H9 (cell line): Measurements from ENCODE around the gene VAPA. TPM values are rescaled to one million over a fixed set of nuclear protein-coding genes. Genes with fewer than 3 reads are reported as not detected.

Source experiments
- DNase-seq: peaks from one replicate; pipeline ENCODE4 v3.0.0-alpha.2; 2017
- H2AFZ ChIP-seq: one replicate; pipeline ENCODE4 v1.6.1; 2013; ENCODE audit warnings: mild to moderate bottlenecking, low read length, control low read depth, moderate library complexity
- H2AK5ac ChIP-seq: 2 replicates; pipeline ENCODE4 v1.6.1; 2013; ENCODE audit warnings: low read length, control low read depth, mixed read lengths; ENCODE audit not compliant: insufficient read length
- H2BK120ac ChIP-seq: one replicate; pipeline ENCODE4 v1.6.1; 2013; ENCODE audit warnings: low read depth, mild to moderate bottlenecking, low read length, control low read depth, inconsistent platforms; ENCODE audit not compliant: poor library complexity, severe bottlenecking
- H2BK12ac ChIP-seq: 2 replicates; pipeline ENCODE4 v1.6.1; 2013; ENCODE audit warnings: low read length, control low read depth, mixed read lengths, low read depth; ENCODE audit not compliant: insufficient read length
- H2BK15ac ChIP-seq: 2 replicates; pipeline ENCODE4 v1.6.1; 2013; ENCODE audit warnings: low read depth, low read length, control low read depth
- H2BK20ac ChIP-seq: one replicate; pipeline ENCODE4 v1.6.1; 2013; ENCODE audit warnings: low read depth, mild to moderate bottlenecking, low read length, control low read depth, inconsistent platforms; ENCODE audit not compliant: poor library complexity, severe bottlenecking
- H2BK5ac ChIP-seq: 2 replicates; pipeline ENCODE4 v1.6.1; 2013; ENCODE audit warnings: low read length, control low read depth, mixed read lengths; ENCODE audit not compliant: insufficient read length
- H3K14ac ChIP-seq: 2 replicates; pipeline ENCODE4 v1.6.1; 2013; ENCODE audit warnings: low read length, control low read depth; ENCODE audit not compliant: insufficient read depth
- H3K18ac ChIP-seq: 2 replicates; pipeline ENCODE4 v1.6.1; 2013; ENCODE audit warnings: low read depth, mild to moderate bottlenecking, mixed read lengths, low read length, control low read depth; ENCODE audit not compliant: insufficient read length
- H3K23ac ChIP-seq: 2 replicates; pipeline ENCODE4 v1.6.1; 2013; ENCODE audit warnings: low read length, control low read depth, mixed read lengths, low read depth; ENCODE audit not compliant: insufficient read length
- H3K23me2 ChIP-seq: 2 replicates; pipeline ENCODE4 v1.6.1; 2013; ENCODE audit warnings: low read depth, mild to moderate bottlenecking, mixed read lengths, low read length, control low read depth; ENCODE audit not compliant: insufficient read length, poor library complexity, severe bottlenecking
- H3K27ac ChIP-seq: 2 replicates; pipeline ENCODE4 v1.5.1; 2013; ENCODE audit warnings: low read length, control low read depth, mixed read lengths, low read depth; ENCODE audit not compliant: insufficient read length
- H3K27me3 ChIP-seq: 2 replicates; pipeline ENCODE4 v1.6.1; 2013; ENCODE audit warnings: low read length, control low read depth, inconsistent platforms; ENCODE audit not compliant: insufficient read depth
- H3K4ac ChIP-seq: 2 replicates; pipeline ENCODE4 v1.6.1; 2013; ENCODE audit warnings: low read depth, mild to moderate bottlenecking, control low read depth, inconsistent platforms, low read length, moderate library complexity
- H3K4me1 ChIP-seq: 2 replicates; pipeline ENCODE4 v1.6.1; 2013; ENCODE audit warnings: low read length, control low read depth, inconsistent platforms; ENCODE audit not compliant: insufficient read depth
- H3K4me2 ChIP-seq: 2 replicates; pipeline ENCODE4 v1.6.1; 2013; ENCODE audit warnings: low read length, control low read depth, mixed read lengths; ENCODE audit not compliant: insufficient read length, insufficient read depth
- H3K56ac ChIP-seq: 2 replicates; pipeline ENCODE4 v1.6.1; 2013; ENCODE audit warnings: low read depth, mild to moderate bottlenecking, mixed read lengths, low read length, control low read depth; ENCODE audit not compliant: insufficient read length
- H3K79me1 ChIP-seq: 2 replicates; pipeline ENCODE4 v1.6.1; 2013; ENCODE audit warnings: low read depth, mild to moderate bottlenecking, moderate library complexity, low read length, control low read depth, inconsistent platforms; ENCODE audit not compliant: insufficient read depth, poor library complexity, severe bottlenecking
- H3K79me2 ChIP-seq: 2 replicates; pipeline ENCODE4 v1.6.1; 2013; ENCODE audit warnings: low read length, control low read depth, inconsistent platforms; ENCODE audit not compliant: insufficient read depth
- H3K9ac ChIP-seq: 2 replicates; pipeline ENCODE4 v1.6.1; 2013; ENCODE audit warnings: low read length, control low read depth, mixed read lengths; ENCODE audit not compliant: insufficient read length; ENCODE audit errors: extremely low read depth
- H3K9me3 ChIP-seq: one replicate; pipeline ENCODE4 v1.6.1; 2013; ENCODE audit warnings: low read depth, low read length, inconsistent platforms; ENCODE audit not compliant: control insufficient read depth
- H3T11ph ChIP-seq: one replicate; pipeline ENCODE4 v1.6.1; 2013; ENCODE audit warnings: mild to moderate bottlenecking, low read length, control low read depth, inconsistent platforms
- H4K20me1 ChIP-seq: one replicate; pipeline ENCODE4 v1.6.1; 2013; ENCODE audit not compliant: control insufficient read depth, insufficient read length, insufficient read depth
- H4K5ac ChIP-seq: 2 replicates; pipeline ENCODE4 v1.6.1; 2013; ENCODE audit warnings: low read depth, mild to moderate bottlenecking, mixed read lengths, low read length, control low read depth; ENCODE audit not compliant: insufficient read length
- H4K8ac ChIP-seq: replicated peaks from 2 replicates; pipeline ENCODE4 v1.6.1; 2013; ENCODE audit warnings: low read length, control low read depth, mixed read lengths, low read depth; ENCODE audit not compliant: insufficient read length
- H4K91ac ChIP-seq: 2 replicates; pipeline ENCODE4 v1.6.1; 2013; ENCODE audit warnings: low read depth, mild to moderate bottlenecking, moderate library complexity, mixed read lengths, low read length, control low read depth; ENCODE audit not compliant: insufficient read length
- H3K27ac Mint-ChIP-seq, 3 experiments: 2 replicates in 2 of 3; 3 replicates in 1 of 3; pipeline ENCODE4 v1.8.0; 2020 to 2021; ENCODE audit warnings: mixed read lengths in 3 of 3, mild to moderate bottlenecking in 1 of 3, moderate library complexity in 1 of 3
- H3K27me3 Mint-ChIP-seq: 2 replicates; pipeline ENCODE4 v1.8.0; 2021; ENCODE audit warnings: low read depth, mild to moderate bottlenecking, moderate library complexity, mixed read lengths
- H3K36me3 Mint-ChIP-seq, 3 experiments: 2 replicates in 2 of 3; 3 replicates in 1 of 3; pipeline ENCODE4 v1.8.0; 2020 to 2021; ENCODE audit warnings: low read depth in 3 of 3, mixed read lengths in 3 of 3; ENCODE audit not compliant: insufficient read depth in 1 of 3
- H3K4me1 Mint-ChIP-seq, 2 experiments: 2 replicates each; pipeline ENCODE4 v1.8.0; 2020; ENCODE audit warnings: mixed read lengths in 2 of 2
- H3K4me3 Mint-ChIP-seq, 2 experiments: 2 replicates in 1 of 2; 3 replicates in 1 of 2; pipeline ENCODE4 v1.8.0; 2020 to 2021; ENCODE audit warnings: mild to moderate bottlenecking in 2 of 2, mixed read lengths in 2 of 2, moderate library complexity in 1 of 2
- H3K9me3 Mint-ChIP-seq, 2 experiments: 2 replicates in 1 of 2; 3 replicates in 1 of 2; pipeline ENCODE4 v1.8.0; 2020; ENCODE audit warnings: mild to moderate bottlenecking in 2 of 2, mixed read lengths in 2 of 2, moderate library complexity in 1 of 2
- WGBS: extraction: QIAGEN DNeasy Blood & Tissue Kit; methylation state at CpG from one replicate; pipeline ENCODE4 v1.1.7; 2013; ENCODE audit warnings: missing lambda C conversion rate, low lambda C conversion rate, mixed read lengths; ENCODE audit not compliant: insufficient read length; ENCODE audit errors: extremely low coverage; 5-methylcytosine and 5-hydroxymethylcytosine counted together
- total RNA-seq: library from RNA; stranded (reverse); gene quantifications from 2 replicates; pipeline ENCODE4 v1.2.1, GENCODE V29; 2021
- TF ChIP-seq, protein P1 (sequence below): fragments of 200-600 bp; sonication (generic); conservative IDR thresholded peaks from 3 replicates; pipeline ENCODE4 v1.8.0; 2021; ENCODE audit warnings: antibody characterized with exemption, mild to moderate bottlenecking

VAPA gene
- total RNA-seq, 1 experiment from 2014 or later = 141 TPM

- Histone ChIP-seq H2BK120ac (no peak overlapping the region), H3K4me1 (no peaks in the 10 kb centered on the region), H3K79me2 (no peaks in the 10 kb centered on the region), H3K79me1 (no peaks in the 10 kb centered on the region), H3K23ac (no peak overlapping the region), H4K5ac (no peak overlapping the region), H2BK15ac (no peak overlapping the region), H3K4ac (no peak overlapping the region), H2BK5ac (no peak overlapping the region), H3K4me2 (no peak overlapping the region), H3K27me3 (no peaks in the 10 kb centered on the region), H3T11ph (no peak overlapping the region), H4K8ac (no peak overlapping the region), H2BK12ac (no peak overlapping the region), H3K18ac (no peak overlapping the region), H3K14ac (no peak overlapping the region), H3K9ac (no peak overlapping the region), H2AFZ (no peak overlapping the region), H3K23me2 (no peaks in the 10 kb centered on the region), H3K27ac (no peak overlapping the region), H3K56ac (no peak overlapping the region), H2BK20ac (no peak overlapping the region), H3K9me3 (no peaks in the 10 kb centered on the region), H4K91ac (no peak overlapping the region), H4K20me1 (no peaks in the 10 kb centered on the region), H2AK5ac (no peak overlapping the region)
- Mint-ChIP-seq H3K4me3 (no peak overlapping the region), H3K4me1 (peaks cover 2% of the 10 kb centered on the region in 2 experiments; a peak in 3 of 4 replicates), H3K27ac (peak overlapping the region in 2 of 3 experiments; percentile 9 to 78; a peak in 4 of 7 replicates), H3K36me3 (peaks cover 18 to 49% (median 48%) of the 10 kb centered on the region in 3 experiments; a peak in 6 of 7 replicates), H3K27me3 (no peaks in the 10 kb centered on the region), H3K9me3 (no peaks in the 10 kb centered on the region)
- DNase-seq = no peak
- TF ChIP-seq, protein P1, sequence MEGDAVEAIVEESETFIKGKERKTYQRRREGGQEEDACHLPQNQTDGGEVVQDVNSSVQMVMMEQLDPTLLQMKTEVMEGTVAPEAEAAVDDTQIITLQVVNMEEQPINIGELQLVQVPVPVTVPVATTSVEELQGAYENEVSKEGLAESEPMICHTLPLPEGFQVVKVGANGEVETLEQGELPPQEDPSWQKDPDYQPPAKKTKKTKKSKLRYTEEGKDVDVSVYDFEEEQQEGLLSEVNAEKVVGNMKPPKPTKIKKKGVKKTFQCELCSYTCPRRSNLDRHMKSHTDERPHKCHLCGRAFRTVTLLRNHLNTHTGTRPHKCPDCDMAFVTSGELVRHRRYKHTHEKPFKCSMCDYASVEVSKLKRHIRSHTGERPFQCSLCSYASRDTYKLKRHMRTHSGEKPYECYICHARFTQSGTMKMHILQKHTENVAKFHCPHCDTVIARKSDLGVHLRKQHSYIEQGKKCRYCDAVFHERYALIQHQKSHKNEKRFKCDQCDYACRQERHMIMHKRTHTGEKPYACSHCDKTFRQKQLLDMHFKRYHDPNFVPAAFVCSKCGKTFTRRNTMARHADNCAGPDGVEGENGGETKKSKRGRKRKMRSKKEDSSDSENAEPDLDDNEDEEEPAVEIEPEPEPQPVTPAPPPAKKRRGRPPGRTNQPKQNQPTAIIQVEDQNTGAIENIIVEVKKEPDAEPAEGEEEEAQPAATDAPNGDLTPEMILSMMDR = no peak
- no CpG with 5 or more reads among the region's 3 CpGs for WGBS
Measured at GRCh38 chr18:9950289-9951016, 36.6 kb downstream of the VAPA start.
